IPS-18c (cell line): ENCODE measurements around the gene KIF6.

ENCODE experiments used
- H3K4me3 ChIP-seq: 2 replicates; pipeline ENCODE4 v1.7.0; 2013; ENCODE audit warnings: low read depth, mild to moderate bottlenecking, low read length, moderate library complexity; ENCODE audit not compliant: insufficient read depth
- H3K9me3 ChIP-seq: one replicate; pipeline ENCODE4 v1.6.1; 2013; ENCODE audit warnings: mild to moderate bottlenecking, low read length, moderate library complexity; ENCODE audit not compliant: control insufficient read depth, insufficient read depth

Gene KIF6

GRCh38 chr6:39577446-39578165, 147.6 kb downstream of the KIF6 start:
- no peaks in the 10 kb centered on the region for H3K9me3 ChIP-seq
- H3K4me3 ChIP-seq = no peak overlapping the region

DNA sequence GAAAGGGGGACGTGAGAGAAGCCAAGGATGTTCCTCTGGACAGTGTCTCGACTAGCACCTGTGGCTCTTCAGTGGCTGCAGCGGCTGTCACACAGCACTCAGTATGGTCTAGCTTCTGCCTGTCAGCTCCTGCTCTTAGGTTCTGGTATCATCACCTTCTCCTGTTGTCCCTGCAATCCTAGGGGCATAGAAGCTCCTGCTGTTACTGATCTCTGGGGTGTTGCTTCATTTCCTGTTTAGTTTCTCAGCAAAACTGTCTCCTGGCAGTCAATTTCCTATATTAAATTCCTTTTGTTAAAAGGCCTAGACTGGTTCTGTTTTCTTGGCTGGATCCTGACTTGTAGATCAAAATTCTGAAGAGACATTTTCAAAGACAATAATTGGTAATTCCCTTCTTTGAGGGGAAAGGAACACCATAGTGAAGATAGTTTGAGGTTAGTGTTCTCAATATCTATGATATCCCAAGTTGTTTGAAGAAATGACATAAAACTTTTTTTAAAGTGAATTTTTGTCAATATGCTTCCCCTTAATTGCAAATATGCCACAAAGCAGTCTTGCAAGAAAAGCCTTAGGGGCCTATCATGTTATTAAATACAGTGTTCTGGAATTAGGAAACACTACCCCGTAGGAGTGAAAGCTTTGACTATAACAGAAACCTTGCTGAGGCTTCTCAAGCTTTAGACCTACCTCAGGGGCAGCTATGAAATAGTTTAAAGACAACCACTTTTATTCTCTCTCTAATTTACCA, 148.5 kb downstream of the KIF6 start:
- H3K4me3 ChIP-seq = no peak overlapping the region
- no peaks in the 10 kb centered on the region for H3K9me3 ChIP-seq

DNA sequence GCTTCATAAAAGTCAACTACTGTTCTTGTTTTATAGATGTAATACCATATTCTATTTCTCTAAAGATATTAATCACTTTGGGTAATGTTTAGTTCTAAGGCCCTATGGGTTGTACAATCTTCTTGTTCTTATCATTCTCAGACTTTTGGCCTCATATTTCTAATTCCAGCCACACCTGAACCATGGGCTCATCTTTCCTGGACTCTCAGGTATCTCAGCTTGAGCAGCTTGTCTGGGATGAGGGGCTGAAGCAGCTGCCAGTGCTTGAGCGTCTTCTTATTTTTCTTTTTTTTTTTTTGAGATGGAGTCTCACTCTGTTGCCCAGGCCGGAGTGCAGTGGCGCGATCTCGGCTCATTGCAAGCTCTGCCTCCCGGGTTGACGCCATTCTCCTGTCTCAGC, 150.2 kb downstream of the KIF6 start:
- no peaks in the 10 kb centered on the region for H3K9me3 ChIP-seq
- no peak overlapping the region for H3K4me3 ChIP-seq

GRCh38 chr6:39573541-39573940, 151.7 kb downstream of the KIF6 start:
- H3K9me3 ChIP-seq = no peaks in the 10 kb centered on the region
- no peak overlapping the region for H3K4me3 ChIP-seq

DNA sequence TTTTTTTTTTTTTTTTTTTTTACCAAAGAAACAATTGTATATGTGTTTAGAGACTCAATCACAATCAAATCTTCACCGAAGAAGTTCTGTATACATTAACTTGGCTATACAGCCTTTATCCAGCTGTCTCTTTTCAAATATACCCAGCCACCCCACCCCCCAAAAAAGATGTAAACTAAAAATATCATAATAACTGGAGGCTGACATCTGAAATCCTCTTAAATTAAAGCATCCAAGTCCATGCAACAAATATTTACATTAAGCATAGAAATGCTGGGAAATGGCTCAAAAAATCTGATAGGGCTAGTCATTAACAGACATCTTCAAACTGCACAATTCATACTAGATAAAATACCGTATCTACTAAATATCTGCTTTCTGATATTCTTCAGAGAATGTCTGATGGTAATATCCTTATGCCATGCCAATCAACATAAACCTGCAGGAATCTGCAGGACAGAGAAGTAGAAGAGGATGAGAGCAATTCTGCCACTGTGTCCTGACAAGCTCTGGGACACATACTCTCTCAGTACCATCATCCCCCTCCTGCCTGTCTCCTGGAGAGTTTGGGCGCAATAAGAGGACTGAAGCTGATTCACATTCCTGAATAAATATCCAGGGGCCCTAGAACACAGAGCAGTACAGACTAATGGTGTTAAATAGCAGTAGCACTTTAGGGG, 152.4 kb downstream of the KIF6 start:
- H3K9me3 ChIP-seq = no peaks in the 10 kb centered on the region

DNA sequence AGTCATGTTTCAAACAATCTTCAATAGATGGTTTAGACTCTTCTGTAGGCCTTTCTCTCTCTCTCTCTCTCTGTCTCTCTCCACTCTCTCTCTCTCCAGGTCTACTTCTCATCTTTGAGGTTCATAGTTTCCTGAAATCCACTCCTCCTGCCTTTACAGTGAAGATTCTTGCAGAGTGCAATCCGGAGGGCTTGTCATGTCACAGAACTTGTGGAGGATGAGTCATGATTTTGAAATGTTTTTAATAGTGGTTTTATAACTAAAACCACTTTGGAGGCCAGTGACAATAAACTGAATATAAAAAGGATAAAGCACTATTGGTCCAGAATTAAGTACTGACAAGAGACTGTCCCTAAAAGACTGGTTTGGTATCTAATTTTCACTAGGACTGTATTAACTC, 156.3 kb downstream of the KIF6 start:
- no peak overlapping the region for H3K4me3 ChIP-seq
- H3K9me3 ChIP-seq = no peaks in the 10 kb centered on the region

More for the DNA sequence above, 152.4 kb downstream of the KIF6 start:
- no peak overlapping the region for H3K4me3 ChIP-seq

DNA sequence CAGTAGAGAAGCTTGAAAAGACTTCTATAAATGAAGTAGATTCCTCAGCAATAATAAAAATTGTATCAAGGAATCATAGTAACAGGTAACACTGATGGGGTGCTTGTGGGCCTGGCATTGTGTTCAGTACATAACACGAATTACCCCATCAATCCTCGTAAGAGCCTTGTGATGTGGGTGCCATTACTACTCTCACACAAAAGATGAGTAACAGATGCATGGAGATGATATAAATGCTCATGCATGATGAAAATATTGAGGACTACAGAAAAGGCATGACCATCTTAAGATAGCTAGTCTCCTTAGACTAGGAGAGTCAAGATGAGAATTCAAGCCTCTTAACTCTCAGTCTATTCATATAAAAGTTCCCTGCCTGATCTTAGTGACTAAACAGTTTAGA, 158.1 kb downstream of the KIF6 start:
- no peak overlapping the region for H3K4me3 ChIP-seq

DNA sequence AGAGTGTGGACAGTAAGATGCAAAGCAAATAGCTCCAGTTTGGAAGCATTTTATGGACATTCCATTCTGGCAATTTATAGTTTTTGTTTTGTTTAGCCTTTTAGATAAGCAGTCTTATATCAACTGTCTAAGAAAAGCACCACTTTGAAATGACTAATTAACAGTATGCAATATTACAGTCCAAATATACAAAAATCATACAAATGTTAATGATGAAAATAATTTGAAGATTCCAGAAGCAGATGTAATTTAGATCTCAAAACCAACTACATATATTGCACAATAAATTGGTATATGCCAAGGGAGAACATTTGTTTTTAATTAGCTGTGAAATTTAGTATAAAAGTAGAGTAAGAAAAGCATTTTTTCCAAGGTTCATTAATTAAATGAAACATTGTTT, 158.8 kb downstream of the KIF6 start:
- no peak overlapping the region for H3K4me3 ChIP-seq

More for the DNA sequence above, 158.1 kb downstream of the KIF6 start:
- no peaks in the 10 kb centered on the region for H3K9me3 ChIP-seq

GRCh38 chr6:39565956-39566355, 159.3 kb downstream of the KIF6 start:
- no peak overlapping the region for H3K4me3 ChIP-seq
- H3K9me3 ChIP-seq = no peaks in the 10 kb centered on the region

More for the DNA sequence above, 158.8 kb downstream of the KIF6 start:
- H3K9me3 ChIP-seq = no peaks in the 10 kb centered on the region

DNA sequence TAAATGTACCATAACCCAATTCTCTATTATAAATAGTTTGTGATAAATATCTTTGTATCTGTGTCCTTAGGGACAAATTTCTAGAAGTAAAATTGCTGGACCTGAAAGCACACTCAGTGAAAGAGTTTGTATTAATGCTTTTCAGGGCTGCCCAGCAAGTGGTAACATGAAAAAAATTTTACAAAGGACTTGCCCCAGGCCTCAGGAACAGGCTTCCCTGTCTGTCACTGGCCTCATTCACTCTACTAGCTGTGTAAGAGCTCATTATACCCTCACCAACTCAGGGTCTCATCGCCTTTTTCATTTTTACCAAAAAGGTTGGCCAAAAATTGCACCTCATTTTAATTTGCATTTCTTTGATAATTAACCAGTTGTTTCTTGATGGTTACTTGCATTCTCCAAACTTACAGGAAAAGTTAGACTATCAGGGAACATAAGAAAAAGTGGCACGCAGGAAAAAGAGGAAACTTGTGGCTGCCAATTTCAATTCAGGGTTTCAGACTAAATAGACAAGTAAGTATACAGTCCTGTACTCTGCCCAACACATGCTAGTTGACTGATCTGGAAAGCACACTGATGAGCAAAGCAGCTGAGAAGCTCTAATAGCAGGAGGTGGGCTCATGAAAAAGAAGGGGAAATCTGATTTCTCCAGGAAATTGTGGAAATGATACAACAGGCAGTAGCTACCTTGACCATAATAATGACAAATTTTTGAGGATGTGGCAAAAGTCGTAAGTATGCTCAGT, 161.5 kb downstream of the KIF6 start:
- Histone ChIP-seq H3K4me3 (no peak overlapping the region), H3K9me3 (no peaks in the 10 kb centered on the region)

DNA sequence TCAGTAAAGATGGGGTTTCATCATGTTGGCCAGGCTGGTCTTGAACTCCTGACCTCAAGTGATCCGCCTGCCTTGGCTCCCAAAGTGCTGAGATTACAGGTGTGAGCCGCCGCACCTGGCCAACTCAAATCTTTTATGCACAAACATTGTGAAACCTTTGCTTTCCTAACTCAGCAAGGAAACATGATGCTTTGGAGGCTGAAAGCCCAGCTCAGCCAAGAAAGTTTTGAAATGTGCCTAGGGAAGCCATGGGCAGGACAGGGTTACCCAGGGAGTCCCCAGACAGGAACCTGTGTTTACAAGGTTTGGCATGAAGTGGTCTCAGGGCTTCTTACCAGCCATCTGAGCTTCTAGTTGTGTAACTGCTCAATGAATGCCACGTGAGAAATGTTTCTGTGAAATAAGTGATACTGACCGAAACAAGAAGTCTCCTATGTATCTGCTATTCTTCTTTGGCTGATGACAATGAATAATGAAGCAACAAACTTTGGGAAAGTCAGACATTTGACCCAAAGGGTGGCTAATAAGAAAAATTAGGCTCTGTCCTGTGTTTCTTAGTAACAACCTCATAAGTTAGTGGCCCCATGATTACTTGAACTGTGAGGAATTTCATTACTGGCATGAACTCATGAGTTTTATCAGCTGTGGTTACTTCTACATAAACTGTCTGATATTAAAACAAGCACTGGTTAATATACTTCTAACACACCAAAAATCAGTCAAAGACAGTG, 163.5 kb downstream of the KIF6 start:
- H3K9me3 ChIP-seq = no peaks in the 10 kb centered on the region
- H3K4me3 ChIP-seq = no peak overlapping the region

DNA sequence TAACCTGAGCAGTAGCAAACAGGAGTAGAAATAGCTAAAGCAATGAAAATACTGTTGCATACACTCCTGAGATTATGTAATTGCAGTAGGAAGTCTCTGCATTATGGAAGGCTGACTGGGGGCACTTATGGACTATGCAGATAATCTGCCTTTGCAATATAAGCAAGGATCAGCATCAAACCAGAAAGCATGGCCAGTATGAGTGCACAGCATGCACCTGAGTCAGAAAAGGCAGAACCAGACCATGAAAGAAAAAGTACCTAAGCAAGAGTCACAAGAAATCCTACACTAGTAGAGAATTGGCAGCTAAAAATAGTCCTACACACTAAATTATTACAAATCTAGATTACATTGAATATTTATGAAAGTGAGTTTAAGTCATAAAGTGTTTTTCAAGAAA, 164.3 kb downstream of the KIF6 start:
- H3K4me3 ChIP-seq = no peak overlapping the region
- no peaks in the 10 kb centered on the region for H3K9me3 ChIP-seq

- Histone ChIP-seq H3K9me3 (no peaks in the 10 kb centered on the region), H3K4me3 (no peak overlapping the region)
These were observed 166.5 kb downstream of the KIF6 start for GRCh38 chr6:39558591-39559190.

DNA sequence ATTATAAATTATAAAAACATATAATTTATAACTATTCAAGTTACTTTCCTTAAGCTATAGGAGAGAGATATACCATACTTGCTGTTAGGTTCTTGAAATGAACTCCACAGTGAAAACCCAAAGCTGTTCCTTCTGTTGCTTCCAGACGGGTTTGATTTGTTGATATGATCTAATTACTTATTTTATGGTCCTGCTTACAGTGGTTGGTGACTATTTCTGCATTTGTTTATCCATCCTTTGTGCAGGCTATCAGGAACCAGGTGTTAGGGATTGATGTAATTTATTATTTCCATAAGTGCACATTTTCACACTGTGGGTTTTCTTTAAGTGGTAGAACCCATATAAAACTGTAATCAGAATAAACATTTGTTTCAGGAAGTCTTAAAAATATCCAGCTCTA, 167.1 kb downstream of the KIF6 start:
- no peak overlapping the region for H3K4me3 ChIP-seq
- no peaks in the 10 kb centered on the region for H3K9me3 ChIP-seq

DNA sequence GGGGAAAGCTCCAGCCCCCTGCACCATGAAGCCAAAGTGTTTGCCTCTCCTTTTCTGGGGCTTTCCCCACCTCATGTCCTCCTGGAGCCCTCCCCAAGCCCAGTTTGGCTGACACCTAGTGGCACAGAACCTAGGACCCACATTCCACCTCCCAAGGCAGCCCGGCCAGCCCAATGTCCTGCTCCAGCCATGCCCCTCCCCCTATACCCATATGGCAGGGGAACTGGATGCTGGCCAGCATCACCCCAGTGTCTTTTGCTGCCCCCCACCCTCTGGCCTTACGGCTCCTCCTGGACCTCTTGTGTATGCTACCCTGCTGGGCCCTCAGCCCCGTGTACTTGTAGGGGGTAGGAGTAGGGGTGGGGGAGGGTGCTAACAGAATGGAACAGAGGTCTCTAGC, 170.1 kb downstream of the KIF6 start:
- H3K4me3 ChIP-seq = no peak overlapping the region
- no peaks in the 10 kb centered on the region for H3K9me3 ChIP-seq
